Hippocampal formation (tissue), 2 donors: Measurements from ENCODE around the gene IRS1.

ENCODE experiments used
- DNase-seq, 2 donors: peaks; one replicate each; lab custom pipeline; 2025; lab: John Stamatoyannopoulos, UW

IRS1 gene

GRCh38 chr2:226727251-226727650 is 72.4 kb downstream of the IRS1 start:
- DNase-seq: no peak

DNA sequence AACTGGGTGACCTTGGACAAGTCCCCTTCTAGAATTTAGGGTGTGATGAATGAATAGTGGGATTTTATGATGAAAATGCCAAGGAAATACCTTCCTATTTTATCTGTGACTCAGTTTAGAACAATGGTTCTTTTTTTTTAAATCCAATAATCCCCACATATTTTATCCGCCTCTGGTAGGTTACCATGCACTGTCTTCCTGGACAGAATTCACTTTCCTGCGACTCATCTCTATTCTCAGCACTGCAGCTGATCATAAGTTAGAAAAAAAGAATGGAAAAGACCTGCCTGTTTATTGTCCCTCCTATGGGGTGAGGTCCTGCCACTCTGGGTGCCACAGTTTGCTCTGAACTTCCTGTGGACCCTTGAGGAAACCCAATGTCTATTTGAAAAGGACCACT is 73.1 kb downstream of the IRS1 start:
- DNase-seq: no peak

DNA sequence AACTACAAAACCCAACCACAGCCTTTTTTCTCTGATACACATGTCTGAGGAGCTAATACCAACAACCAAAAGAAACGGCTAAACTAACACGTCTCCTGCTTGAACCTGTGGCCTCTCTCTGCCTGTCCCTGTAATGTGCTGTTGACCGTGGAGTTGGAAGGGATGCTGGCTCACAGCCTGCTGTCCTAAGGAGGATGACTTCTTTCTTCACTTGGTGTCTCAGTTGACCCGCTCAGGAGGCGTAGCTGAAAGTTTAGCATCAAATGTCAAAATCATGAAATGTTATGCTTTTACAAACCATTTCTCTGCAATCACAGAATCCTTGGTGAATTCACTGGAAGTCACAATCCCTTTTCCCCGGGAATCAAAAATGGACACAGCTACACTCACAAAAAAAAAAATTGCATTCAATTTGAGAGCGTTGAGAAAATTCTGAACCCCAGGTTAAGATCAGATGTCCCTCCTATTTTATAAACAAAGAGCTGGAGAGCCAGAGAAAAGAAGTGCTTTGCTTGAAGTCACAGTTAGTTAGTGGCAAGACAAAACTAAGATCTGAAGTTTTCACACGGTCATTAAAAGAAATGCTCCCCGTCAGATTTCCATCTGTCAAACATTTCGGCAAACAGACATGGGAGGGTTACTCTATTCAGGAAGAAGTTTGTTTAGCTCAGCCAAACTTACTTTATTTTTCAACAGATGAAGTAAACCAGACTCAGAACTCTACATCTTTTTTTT is 74.3 kb downstream of the IRS1 start:
- DNase-seq: no peak

DNA sequence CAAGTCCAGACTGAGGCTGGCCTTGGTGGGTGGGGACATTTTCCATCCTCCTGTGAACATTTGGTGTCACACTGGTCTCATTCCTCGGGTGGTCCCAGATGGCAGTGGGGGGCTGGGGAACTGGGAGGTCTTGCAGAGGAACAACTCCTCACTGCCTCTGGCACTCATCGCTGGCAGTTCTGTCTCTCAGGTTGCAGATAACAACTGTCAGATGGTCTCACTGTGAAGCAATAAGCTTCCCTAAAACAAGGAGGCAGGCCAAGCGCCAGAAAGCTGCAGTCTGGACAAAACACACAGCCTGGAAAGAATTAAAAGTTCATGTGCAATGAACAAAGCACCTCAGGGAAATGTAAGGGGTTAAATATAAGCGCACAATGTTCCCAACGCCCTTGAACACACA is 78.1 kb downstream of the IRS1 start:
- DNase-seq: no peak

GRCh38 chr2:226720948-226721347 is 78.7 kb downstream of the IRS1 start:
- no peak for DNase-seq

DNA sequence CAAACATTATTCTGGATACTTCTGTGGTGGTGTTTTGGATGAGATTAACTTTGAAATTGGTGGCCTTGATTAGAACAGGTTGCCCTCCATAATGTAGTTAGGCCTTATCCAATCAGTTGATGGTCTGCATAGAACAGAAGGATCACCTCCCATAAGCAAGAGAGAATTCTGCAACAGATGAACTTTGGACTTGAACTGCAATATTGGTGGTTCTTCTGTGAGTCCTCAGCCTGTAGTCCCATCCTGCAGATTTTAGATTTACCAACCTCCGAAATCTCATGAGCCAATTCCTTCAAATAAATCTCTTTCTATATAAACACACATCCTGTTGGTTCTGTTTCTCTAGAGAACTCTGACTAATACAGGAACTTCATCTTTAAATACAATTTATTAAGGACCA is 81.9 kb downstream of the IRS1 start:
- DNase-seq: no peak

- no peak for DNase-seq
Measured at GRCh38 chr2:226716126-226716525, 83.5 kb downstream of the IRS1 start.

DNA sequence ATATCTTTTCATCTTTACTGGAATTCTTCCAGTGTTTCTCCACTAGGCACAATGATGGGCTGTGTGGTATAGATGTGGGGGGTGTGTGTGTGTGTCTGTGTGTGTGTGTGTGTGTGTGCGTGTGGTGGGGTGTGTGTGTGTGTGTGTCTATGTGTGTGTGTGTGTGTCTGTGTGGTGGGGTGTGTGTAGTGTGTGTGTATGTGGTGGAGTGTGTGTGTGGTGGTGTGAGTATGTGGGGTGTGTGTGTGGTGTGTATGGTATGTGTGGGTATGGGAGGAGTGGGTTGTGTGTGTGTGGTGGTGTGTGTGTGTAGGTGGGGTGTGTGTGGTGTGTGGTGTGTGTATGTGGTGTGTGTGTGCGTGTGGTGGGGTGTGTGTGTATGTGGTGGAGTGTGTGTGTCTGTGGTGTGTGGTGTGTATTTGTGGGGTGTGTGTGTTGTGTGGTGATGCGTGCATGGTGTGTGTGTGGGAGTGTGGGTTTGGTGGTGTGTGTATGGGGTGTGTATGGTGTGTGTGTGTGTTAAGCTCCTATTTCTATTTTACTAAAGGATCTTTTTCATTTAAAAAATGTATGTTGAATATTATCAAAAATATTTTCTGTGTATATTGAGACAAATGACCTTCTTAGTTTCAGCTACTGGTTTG is 84.2 kb downstream of the IRS1 start:
- no peak for DNase-seq

DNA sequence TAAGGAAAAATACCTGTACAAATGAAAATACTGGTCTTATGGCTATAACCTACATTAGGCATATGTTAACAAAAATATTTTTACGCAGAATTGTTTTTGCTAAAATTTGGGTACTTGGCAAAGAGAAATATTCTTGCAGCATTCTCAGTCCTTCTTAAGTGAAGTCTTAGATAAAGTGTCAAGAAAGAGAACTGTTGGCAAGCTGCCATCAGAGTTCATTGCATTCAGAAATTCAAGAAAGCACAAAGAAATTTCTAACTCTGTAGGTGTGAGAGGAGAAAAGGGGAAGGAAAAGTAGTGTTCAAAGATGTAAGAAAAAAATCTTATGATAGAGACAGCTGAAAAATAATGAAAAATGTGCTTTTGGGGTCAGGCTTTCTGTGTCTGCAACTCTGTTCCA is 86.7 kb downstream of the IRS1 start:
- no peak for DNase-seq

GRCh38 chr2:226711606-226712296 is 87.9 kb downstream of the IRS1 start:
- DNase-seq: no peak

DNA sequence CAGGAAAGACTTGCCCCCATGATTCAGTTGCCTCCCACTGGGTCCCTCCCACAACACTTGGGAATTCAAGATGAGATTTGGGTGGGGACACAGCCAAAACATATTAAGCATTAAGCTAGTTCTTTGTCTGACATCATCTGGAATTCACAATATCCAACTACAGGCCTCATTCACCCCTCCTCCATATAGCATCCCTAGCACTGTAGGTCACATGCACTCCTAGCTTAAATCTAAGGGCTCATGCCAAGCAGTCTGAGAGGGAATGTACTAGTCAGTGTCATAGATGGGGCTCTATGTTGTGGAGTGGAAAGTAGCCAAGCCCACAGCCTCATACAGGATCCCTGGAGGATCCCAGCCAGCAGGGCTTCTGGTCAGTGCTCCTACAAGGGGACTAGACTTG is 92.1 kb downstream of the IRS1 start:
- DNase-seq: no peak

- no peak for DNase-seq
Measured at GRCh38 chr2:226705965-226706364, 93.7 kb downstream of the IRS1 start.

DNA sequence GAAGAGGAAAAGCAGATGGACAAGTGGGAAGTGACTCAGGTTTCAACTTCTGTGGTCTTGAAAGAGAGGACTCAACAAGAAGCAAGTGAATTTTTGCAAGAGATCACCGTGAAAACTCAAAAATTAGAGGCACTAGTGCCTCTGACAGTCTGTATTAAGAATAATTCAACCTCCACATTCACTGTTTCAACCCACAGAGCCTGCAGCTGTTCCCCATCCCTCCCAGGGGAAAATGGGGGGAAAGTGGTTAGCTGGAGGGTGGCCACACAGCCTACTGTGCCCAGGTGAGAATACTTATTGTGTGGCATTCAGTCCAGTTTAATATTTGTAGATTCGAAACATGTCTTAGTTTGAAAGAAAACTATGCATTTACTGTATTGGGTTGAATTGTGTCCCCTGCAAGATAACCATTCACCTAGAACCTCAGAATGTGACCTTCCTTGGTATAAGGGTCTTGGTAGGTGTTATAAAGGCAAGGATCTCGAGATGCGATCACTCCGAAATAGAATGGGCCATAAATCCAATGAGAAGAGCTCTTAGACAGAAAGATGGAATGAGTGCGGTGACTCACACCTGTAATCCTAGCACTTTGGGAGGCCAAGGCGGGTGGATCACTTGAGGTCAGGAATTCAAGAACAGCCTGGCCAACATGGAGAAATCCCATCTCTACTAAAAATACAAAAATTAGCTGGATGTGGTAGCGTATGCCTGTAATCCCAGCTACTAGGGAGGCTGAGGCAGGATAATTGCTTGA is 94.3 kb downstream of the IRS1 start:
- DNase-seq: no peak

DNA sequence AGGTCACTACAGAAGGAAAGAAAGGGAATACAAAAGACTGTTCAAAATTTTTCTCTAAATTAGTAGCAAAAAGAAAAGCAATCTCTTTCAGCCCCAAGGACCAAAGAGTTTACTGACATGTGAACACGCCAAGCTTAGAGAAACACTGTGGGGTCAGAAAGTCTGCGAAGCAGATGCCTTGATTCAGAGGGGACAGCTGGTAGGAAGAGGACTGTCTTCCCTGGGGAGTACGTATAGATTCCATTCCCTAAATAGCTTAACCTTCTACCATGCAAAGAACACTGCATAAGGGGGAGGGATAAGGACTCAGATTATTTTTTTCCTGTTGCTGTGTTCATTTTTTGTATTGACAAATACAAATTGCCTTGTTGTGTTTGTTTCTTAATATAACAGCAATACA is 96.1 kb downstream of the IRS1 start:
- DNase-seq: no peak

GRCh38 chr2:226702376-226702775 is 97.2 kb downstream of the IRS1 start:
- no peak for DNase-seq

DNA sequence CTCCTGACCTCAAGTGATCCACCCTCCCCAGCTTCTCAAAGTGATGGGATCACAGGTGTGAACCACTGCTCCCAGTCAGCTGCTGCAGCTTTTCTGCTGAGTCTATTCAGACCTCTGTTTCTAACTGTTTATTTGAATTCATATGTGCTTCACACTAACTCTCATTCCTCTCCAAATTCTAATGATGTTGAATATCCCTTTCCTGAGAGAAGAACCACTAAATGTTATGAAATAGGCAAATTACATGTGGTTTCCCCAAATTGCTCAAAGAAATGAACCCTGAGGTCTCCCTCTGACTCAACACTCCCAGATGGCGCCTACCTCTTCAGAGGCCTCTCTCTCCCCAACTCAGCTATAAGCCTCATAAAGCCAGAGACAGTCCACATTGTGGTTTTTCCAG is 98.6 kb downstream of the IRS1 start:
- DNase-seq: no peak

GRCh38 chr2:226699321-226699720 is 100.3 kb downstream of the IRS1 start:
- DNase-seq: no peak

DNA sequence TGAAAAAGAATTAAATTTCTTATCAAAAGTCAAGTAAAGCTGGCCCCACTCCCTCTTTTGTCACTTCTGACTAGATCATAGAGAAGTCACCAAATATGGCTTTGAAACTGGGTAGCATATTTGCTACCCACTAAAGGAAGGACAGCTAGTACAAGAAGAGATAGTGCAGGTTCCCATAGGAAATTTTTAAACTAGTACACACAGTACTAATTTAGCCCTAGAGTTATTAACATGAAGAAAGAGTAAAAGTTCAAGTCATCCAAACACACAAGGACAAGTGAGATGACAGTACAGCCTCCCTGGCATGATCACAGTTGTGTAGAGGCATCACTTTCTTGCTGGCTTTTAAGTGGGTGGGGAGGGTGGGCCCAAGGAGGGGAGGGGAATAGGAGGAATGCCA is 100.9 kb downstream of the IRS1 start:
- DNase-seq: no peak

- no peak for DNase-seq
Measured at GRCh38 chr2:226694586-226695284, 104.9 kb downstream of the IRS1 start.

GRCh38 chr2:226694149-226694548 is 105.5 kb downstream of the IRS1 start:
- DNase-seq: no peak

DNA sequence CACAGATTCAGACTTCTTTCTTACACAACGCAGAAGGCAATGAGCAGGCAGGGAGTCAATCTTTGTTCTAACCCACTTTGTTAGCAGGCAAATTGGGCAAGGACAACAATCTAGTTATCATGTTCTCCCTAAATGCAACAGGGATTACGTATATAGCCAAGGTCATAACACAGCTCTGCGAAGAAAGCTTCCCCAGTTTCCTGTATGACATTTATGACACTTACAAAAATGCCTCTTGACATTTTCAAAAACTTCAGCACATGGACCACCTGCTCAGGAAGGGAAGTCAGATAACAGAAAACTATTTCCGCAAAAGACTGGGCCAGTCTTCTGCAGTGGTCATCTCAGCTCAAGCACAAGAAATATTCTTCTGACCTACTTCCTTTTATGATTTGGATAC is 106.1 kb downstream of the IRS1 start:
- no peak for DNase-seq
